Measurements from ENCODE around the gene HMX2. TPM values are rescaled to one million over a fixed set of nuclear protein-coding genes. Genes with fewer than 3 reads are reported as not detected.

Gene HMX2
- total and polyA plus RNA-seq, 8 donors: not detected

- intact Hi-C loops (cut with DNase I; ENCODE audit: low total_unique reads): loop anchor here (2.0 kb wide), 1 partner anchor 426 kb away; no protein-coding TSS in a partner anchor
- Histone ChIP-seq H3K27me3 (peaks cover 50 to 100% (median 95%) of the 10 kb centered on the region in 3 donors), H3K9me3 (peaks cover 0 to 4% (median 0%) of the 10 kb centered on the region in 4 donors), H3K36me3 (no peaks in the 10 kb centered on the region), H3K27ac (no peak overlapping the region), H3K4me1 (peaks cover 54 to 62% (median 61%) of the 10 kb centered on the region in 4 donors), H3K4me3 (peak overlapping the region in 1 of 4 donors; percentile 61)
- TF ChIP-seq CTCF (IDR thresholded peaks at IDR 0.05) (no peak), POLR2AphosphoS5 (IDR thresholded peaks at IDR 0.05) (no peak), EP300 (IDR thresholded peaks at IDR 0.05) (no peak), POLR2A (IDR thresholded peaks at IDR 0.05) (no peak)
- peak in 1 of 2 donors; percentile 43 for DNase-seq
- WGBS, 5 donors: 5 to 8% (median 5%) methylated on average over 5 to 42 of the region's 42 CpGs
Measured at GRCh38 chr10:123134343-123134914, 13.5 kb upstream of the HMX2 start.

DNA sequence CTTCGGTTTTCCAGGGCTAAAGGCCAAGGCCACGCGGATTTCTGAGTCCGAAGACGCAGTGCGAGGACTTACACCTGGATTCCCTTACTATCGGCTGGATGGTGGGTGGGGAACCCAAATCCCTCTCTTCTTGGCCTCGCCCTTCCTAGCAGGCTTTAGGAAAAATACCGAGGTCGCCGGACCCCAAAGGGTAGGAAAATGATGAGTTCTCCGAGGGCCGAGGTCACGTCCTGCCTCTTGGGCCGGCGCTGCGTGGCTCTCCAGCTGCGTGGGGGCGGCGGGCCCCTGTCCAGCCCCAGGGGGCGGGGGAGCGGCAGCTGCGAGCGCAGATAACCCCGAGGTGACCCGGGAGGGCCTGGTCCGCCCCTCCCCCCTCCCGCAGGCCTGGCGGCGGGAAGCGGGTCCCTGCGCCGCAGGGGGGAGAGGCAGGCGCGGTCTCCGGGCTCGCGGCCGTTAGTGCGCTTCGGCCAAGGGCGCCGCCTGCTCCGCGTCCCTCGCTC lies 13.0 kb upstream of the HMX2 start:
- TF ChIP-seq CTCF (IDR thresholded peaks at IDR 0.05) (no peak), POLR2AphosphoS5 (IDR thresholded peaks at IDR 0.05) (no peak), EP300 (IDR thresholded peaks at IDR 0.05) (no peak), POLR2A (IDR thresholded peaks at IDR 0.05) (no peak)
- peak in 1 of 2 donors; percentile 40 for DNase-seq
- Histone ChIP-seq H3K9me3 (peaks cover 0 to 4% (median 0%) of the 10 kb centered on the region in 4 donors), H3K27me3 (peaks cover 55 to 100% (median 95%) of the 10 kb centered on the region in 3 donors), H3K4me3 (peak overlapping the region; percentile 37 to 61 (median 42)), H3K36me3 (no peaks in the 10 kb centered on the region), H3K4me1 (peaks cover 59 to 67% (median 66%) of the 10 kb centered on the region in 4 donors), H3K27ac (no peak overlapping the region)
- intact Hi-C loops (cut with DNase I; ENCODE audit: low total_unique reads): loop anchor here (2.0 kb wide), 1 partner anchor 426 kb away; no protein-coding TSS in a partner anchor
- 2 to 19% (median 3%) methylated on average over 8 to 45 of the region's 46 CpGs for WGBS, 5 donors

GRCh38 chr10:123135415-123136141 lies 12.4 kb upstream of the HMX2 start, which contains the start of gene HMX3:
Gene HMX3, plus strand, starts transcription at chr10:123135970. Its CDS starts 81 bp downstream, at chr10:123136051.
- peaks cover 62 to 73% (median 71%) of the 10 kb centered on the region in 4 donors for H3K4me1 ChIP-seq

DNA sequence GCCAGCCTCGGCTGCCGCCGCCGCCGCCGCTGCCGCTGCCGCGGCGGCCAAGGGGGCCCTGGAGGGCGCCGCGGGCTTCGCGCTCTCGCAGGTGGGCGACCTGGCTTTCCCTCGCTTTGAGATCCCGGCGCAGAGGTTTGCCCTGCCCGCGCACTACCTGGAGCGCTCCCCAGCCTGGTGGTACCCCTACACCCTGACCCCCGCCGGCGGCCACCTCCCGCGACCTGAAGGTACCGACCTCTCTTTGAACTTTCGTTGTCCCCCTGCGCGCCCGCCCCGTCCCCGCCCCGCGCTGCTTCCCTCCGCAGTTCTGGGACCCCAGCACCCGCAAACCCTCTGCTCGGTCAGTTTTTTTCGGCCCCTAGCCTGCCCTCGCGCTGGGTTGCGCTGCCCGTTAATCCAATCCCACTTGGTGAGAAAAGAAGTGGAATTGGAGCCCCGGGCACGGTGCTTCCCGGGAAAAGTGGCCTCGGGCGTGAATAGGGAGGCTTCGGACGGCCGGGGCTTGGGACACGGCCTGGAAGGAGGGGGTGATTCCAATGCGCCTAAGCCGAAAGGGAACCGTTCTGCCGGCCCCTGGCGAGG lies 11.6 kb upstream of the HMX2 start:
- Histone ChIP-seq H3K36me3 (no peaks in the 10 kb centered on the region), H3K4me1 (peaks cover 62 to 73% (median 71%) of the 10 kb centered on the region in 4 donors), H3K9me3 (peaks cover 0 to 4% (median 0%) of the 10 kb centered on the region in 4 donors), H3K27me3 (peaks cover 68 to 100% (median 100%) of the 10 kb centered on the region in 3 donors), H3K27ac (no peak overlapping the region), H3K4me3 (peak overlapping the region; percentile 37 to 61 (median 42))
- no peak for TF ChIP-seq POLR2A (IDR thresholded peaks at IDR 0.05)
- no peak for TF ChIP-seq POLR2AphosphoS5 (IDR thresholded peaks at IDR 0.05)
- TF ChIP-seq CTCF (IDR thresholded peaks at IDR 0.05): no peak
- no peak for TF ChIP-seq EP300 (IDR thresholded peaks at IDR 0.05)
- no peak for DNase-seq
- intact Hi-C loops (cut with DNase I; ENCODE audit: low total_unique reads): no loop called here
- WGBS, 5 donors: 3 to 5% (median 4%) methylated on average over 41 to 59 of the region's 59 CpGs

More at GRCh38 chr10:123135415-123136141, 12.4 kb upstream of the HMX2 start, which contains the start of gene HMX3:
- peak within 1 kb of the TSS; percentile 37 to 61 (median 42) for H3K4me3 ChIP-seq
- no peaks in the 10 kb centered on the region for H3K36me3 ChIP-seq
- 1 to 5% (median 3%) methylated on average over 47 to 75 of the region's 76 CpGs for WGBS, 5 donors
- peak in 1 of 2 donors; percentile 63 for DNase-seq
- H3K27me3 ChIP-seq: peaks cover 62 to 100% (median 95%) of the 10 kb centered on the region in 3 donors
- peaks cover 0 to 4% (median 0%) of the 10 kb centered on the region in 4 donors for H3K9me3 ChIP-seq
- intact Hi-C loops (cut with DNase I; ENCODE audit: low total_unique reads): loop anchor here (2.0 kb wide), 1 partner anchor 425 kb away; no protein-coding TSS in a partner anchor
- no peak within 1 kb of the TSS for H3K27ac ChIP-seq
- TF ChIP-seq EP300 (IDR thresholded peaks at IDR 0.05) (no peak), POLR2A (IDR thresholded peaks at IDR 0.05) (no peak), POLR2AphosphoS5 (IDR thresholded peaks at IDR 0.05) (no peak)

All from stomach (tissue), 9 donors.